Common myeloid progenitor, CD34-positive (primary cell): ENCODE measurements around the gene PPP5C.
A peak's percentile ranks its signal among the peaks of the same experiment; 100 is the strongest.
"Not testable (repeated sequence)": the region's sequence is repeated elsewhere in the genome, so short reads cannot be mapped to it uniquely, and the experiment has no call there.

Source experiments
- CTCF ChIA-PET: fragments of 350-600 bp; sonication (Branson Sonifier 250); formaldehyde crosslinking; loops from one replicate; lab custom pipeline; 2021; ENCODE audit warnings: antibody characterized with exemption; lab: Charles Lee
- POLR2A ChIA-PET: fragments of 350-600 bp; sonication (Branson Sonifier 250); formaldehyde crosslinking; loops from one replicate; lab custom pipeline; 2021; ENCODE audit warnings: antibody characterized with exemption; lab: Charles Lee
- DNase-seq, 3 donors: peaks; one replicate each; pipeline versions ENCODE4 v3.0.0 to v3.0.0-alpha.2; 2013
- H3K27ac ChIP-seq, 2 experiments: 1 replicate in 1 of 2; 2 replicates in 1 of 2; pipeline ENCODE4 v1.7.0; 2013; ENCODE audit warnings: inconsistent platforms in 2 of 2, low read length in 2 of 2, mild to moderate bottlenecking in 2 of 2, low read depth in 1 of 2, moderate library complexity in 1 of 2; ENCODE audit not compliant: severe bottlenecking in 2 of 2, insufficient read depth in 1 of 2, poor library complexity in 1 of 2
- H3K27me3 ChIP-seq, 5 experiments: replicated peaks in 2 of 5; 1 replicate in 3 of 5; 2 replicates in 2 of 5; pipeline versions ENCODE4 v1.6.1 to v1.7.0; 2013; ENCODE audit warnings: low read length in 4 of 5, mild to moderate bottlenecking in 2 of 5, moderate library complexity in 2 of 5, inconsistent platforms in 1 of 5; ENCODE audit not compliant: insufficient read depth in 5 of 5, control insufficient read depth in 4 of 5
- H3K36me3 ChIP-seq, 4 experiments: 1 replicate in 2 of 4; 2 replicates in 2 of 4; pipeline versions ENCODE4 v1.6.1 to v1.7.0; 2013; ENCODE audit warnings: low read length in 3 of 4, control low read depth in 1 of 4, mild to moderate bottlenecking in 1 of 4; ENCODE audit not compliant: control insufficient read depth in 4 of 4, insufficient read depth in 4 of 4
- H3K4me1 ChIP-seq, 4 experiments: 1 replicate in 3 of 4; 2 replicates in 1 of 4; pipeline versions ENCODE4 v1.6.1 to v1.7.1; 2013; ENCODE audit warnings: low read length in 3 of 4, mild to moderate bottlenecking in 3 of 4, control low read depth in 1 of 4, inconsistent platforms in 1 of 4, moderate library complexity in 1 of 4; ENCODE audit not compliant: control insufficient read depth in 4 of 4, insufficient read depth in 4 of 4; ENCODE audit errors: control extremely low read depth in 1 of 4
- H3K4me3 ChIP-seq, 7 experiments: 1 replicate in 4 of 7; 2 replicates in 3 of 7; pipeline versions ENCODE4 v1.5.1 to v1.7.0; 2013; ENCODE audit warnings: mild to moderate bottlenecking in 7 of 7, low read length in 6 of 7, moderate library complexity in 6 of 7, inconsistent platforms in 2 of 7, low read depth in 2 of 7, control low read depth in 1 of 7; ENCODE audit not compliant: insufficient read depth in 4 of 7, control insufficient read depth in 1 of 7; ENCODE audit errors: extremely low read depth in 1 of 7
- H3K9me3 ChIP-seq, 5 experiments: 1 replicate in 4 of 5; 2 replicates in 1 of 5; pipeline versions ENCODE4 v1.6.1 to v1.7.1; 2013; ENCODE audit warnings: low read length in 4 of 5, mild to moderate bottlenecking in 2 of 5, inconsistent platforms in 1 of 5, low read depth in 1 of 5, moderate library complexity in 1 of 5; ENCODE audit not compliant: control insufficient read depth in 4 of 5, insufficient read depth in 2 of 5; ENCODE audit errors: control extremely low read depth in 1 of 5
- WGBS: methylation state at CpG from one replicate; pipeline ENCODE4 v1.1.5; 2013; ENCODE audit not compliant: insufficient coverage; 5-methylcytosine and 5-hydroxymethylcytosine counted together

PPP5C gene

GRCh38 chr19:46413262-46414031, 66.6 kb downstream of the PPP5C start, which contains the start of gene CCDC8:
TSS of gene CCDC8 (minus strand) at chr19:46413564. CDS start at chr19:46412810, 754 bp downstream.
- Histone ChIP-seq H3K27ac (peak within 1 kb of the TSS in 1 of 2 experiments; percentile 80), H3K4me3 (peak within 1 kb of the TSS in 6 of 7 experiments; percentile 0 to 69 (median 56)), H3K9me3 (peaks cover 0 to 3% (median 1%) of the 10 kb centered on the region in 5 experiments), H3K27me3 (peaks cover 6 to 75% (median 33%) of the 10 kb centered on the region in 5 experiments), H3K4me1 (peaks cover 0 to 32% (median 21%) of the 10 kb centered on the region in 4 experiments), H3K36me3 (no peaks in the 10 kb centered on the region)
- 16% methylated on average over 44 of the region's 46 CpGs for WGBS
- ChIA-PET POLR2A (no interaction called here), CTCF (interaction anchor here (0.8 kb wide), 2 partner anchors 13 to 18 kb away, joined by 3 to 4 read pairs; no protein-coding TSS in a partner anchor)
- DNase-seq = peak in 2 of 3 donors; percentile 41 to 47

GRCh38 chr19:46414899-46415298, 68.0 kb downstream of the PPP5C start:
- DNase-seq, H3K9me3 ChIP-seq, H3K27ac ChIP-seq, H3K36me3 ChIP-seq, POLR2A ChIA-PET, H3K4me3 ChIP-seq: not testable (repeated sequence)
- H3K4me1 ChIP-seq = peaks cover 0 to 28% (median 20%) of the 10 kb centered on the region in 4 experiments
- peaks cover 6 to 67% (median 33%) of the 10 kb centered on the region in 5 experiments for H3K27me3 ChIP-seq
- CTCF ChIA-PET = interaction anchor here (1.4 kb wide), 1 partner anchor 10 kb away, joined by 3 read pairs; no protein-coding TSS in a partner anchor
- 98% methylated on average over 15 of the region's 22 CpGs for WGBS

DNA sequence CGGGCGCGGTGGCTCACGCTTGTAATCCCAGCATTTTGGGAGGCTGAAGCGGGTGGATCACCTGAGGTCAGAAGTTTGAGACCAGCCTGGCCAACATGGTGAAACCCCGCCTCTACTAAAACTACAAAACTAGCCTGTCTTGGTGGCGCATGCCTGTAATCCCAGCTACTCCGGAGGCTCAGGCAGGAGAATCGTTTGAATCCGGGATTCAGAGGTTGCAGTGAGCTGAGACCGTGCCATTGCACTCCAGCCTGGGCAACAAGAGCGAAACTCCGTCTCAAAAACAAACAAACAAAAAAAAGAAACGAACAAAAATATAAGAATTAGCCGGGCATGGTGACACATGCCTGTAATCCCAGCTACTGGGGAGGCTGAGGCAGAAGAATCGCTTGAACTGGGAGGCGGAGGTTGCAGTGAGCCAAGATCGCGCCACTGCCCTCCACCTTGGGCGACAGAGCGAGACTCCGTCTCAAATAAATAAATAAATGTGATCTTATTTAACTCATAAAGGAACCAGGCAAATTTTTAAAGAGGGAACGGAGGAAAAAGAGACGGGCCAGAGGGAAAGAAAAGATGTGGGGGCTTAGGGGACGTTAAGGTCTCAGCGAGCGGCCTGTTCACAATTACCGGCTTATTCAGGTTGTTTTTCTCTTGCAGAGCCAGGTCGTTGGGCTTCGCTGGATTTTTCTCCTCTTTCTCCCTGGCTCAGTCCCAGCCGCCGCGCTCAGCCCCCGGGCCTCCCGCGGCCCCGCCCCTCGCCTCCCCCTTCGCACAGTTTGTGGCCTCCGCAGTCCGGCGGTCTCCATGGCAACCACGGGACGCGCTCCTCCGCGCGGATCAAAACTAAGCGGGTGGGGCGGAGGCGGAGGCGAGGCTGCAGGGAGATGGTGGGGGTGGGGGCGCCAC, 69.2 kb downstream of the PPP5C start:
- Histone ChIP-seq H3K4me3 (peak overlapping the region in 4 of 7 experiments; percentile 13 to 62 (median 49)), H3K27me3 (peaks cover 6 to 63% (median 36%) of the 10 kb centered on the region in 5 experiments), H3K4me1 (peaks cover 0 to 28% (median 20%) of the 10 kb centered on the region in 4 experiments)
- H3K9me3 ChIP-seq, H3K36me3 ChIP-seq, H3K27ac ChIP-seq, POLR2A ChIA-PET: not testable (repeated sequence)
- DNase-seq = peak in 2 of 3 donors; percentile 49 to 54
- CTCF ChIA-PET = interaction anchor here (1.4 kb wide), 1 partner anchor 11 kb away, joined by 3 read pairs; no protein-coding TSS in a partner anchor
- WGBS = 29% methylated on average over 24 of the region's 53 CpGs

- ChIA-PET CTCF (no interaction called here), POLR2A (no interaction called here)
- no peak for DNase-seq
- no peaks in the 10 kb centered on the region for H3K36me3 ChIP-seq
- peaks cover 2 to 38% (median 15%) of the 10 kb centered on the region in 5 experiments for H3K27me3 ChIP-seq
- no peak overlapping the region for H3K27ac ChIP-seq
- peaks cover 0 to 3% (median 0%) of the 10 kb centered on the region in 5 experiments for H3K9me3 ChIP-seq
- peaks cover 0 to 9% (median 7%) of the 10 kb centered on the region in 4 experiments for H3K4me1 ChIP-seq
- WGBS = 89% methylated on average over 7 of the region's 7 CpGs
- H3K4me3 ChIP-seq = no peak overlapping the region
Observed at GRCh38 chr19:46420056-46420455, 73.2 kb downstream of the PPP5C start.

- 100% methylated on average over 2 of the region's 2 CpGs for WGBS
- Histone ChIP-seq H3K27me3 (peaks cover 0 to 39% (median 16%) of the 10 kb centered on the region in 5 experiments), H3K36me3 (no peaks in the 10 kb centered on the region), H3K4me1 (peaks cover 0 to 11% (median 8%) of the 10 kb centered on the region in 4 experiments), H3K9me3 (no peaks in the 10 kb centered on the region), H3K4me3 (no peak overlapping the region), H3K27ac (no peak overlapping the region)
- no peak for DNase-seq
- ChIA-PET POLR2A (interaction anchor here (0.6 kb wide), 1 partner anchor 381 kb away, joined by 3 read pairs; no protein-coding TSS in a partner anchor), CTCF (no interaction called here)
Observed at GRCh38 chr19:46422344-46422743, 75.5 kb downstream of the PPP5C start.

DNA sequence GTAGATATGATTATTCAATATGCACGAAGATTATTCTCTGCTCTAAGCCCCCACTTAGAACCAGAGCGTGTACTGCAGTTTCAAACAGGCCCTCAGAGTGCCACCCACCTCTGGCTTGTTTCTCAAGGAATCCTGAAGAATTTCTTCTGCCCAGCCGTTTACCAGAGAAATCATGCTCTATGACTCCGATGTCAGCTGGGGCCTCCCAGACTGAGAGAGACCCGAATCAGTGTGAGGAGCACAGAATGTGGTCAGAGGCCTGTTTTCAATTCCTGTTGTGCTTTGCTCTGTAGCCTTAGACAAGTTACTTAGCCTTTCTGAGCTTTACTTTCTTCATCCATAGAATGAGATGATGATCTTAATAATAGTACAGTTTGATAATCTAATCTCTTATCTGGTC, 76.3 kb downstream of the PPP5C start:
- POLR2A ChIA-PET = no interaction called here
- 100% methylated on average over 4 of the region's 5 CpGs for WGBS
- Histone ChIP-seq H3K4me1 (peaks cover 0 to 12% (median 9%) of the 10 kb centered on the region in 4 experiments), H3K9me3 (no peaks in the 10 kb centered on the region), H3K27me3 (peaks cover 0 to 47% (median 19%) of the 10 kb centered on the region in 5 experiments), H3K27ac (no peak overlapping the region), H3K4me3 (no peak overlapping the region), H3K36me3 (no peaks in the 10 kb centered on the region)
- DNase-seq = no peak
- CTCF ChIA-PET = no interaction called here
